Neural cell (in vitro differentiated cells): Measurements from ENCODE around the gene DNER. TPM values are rescaled to one million over a fixed set of nuclear protein-coding genes. Genes with fewer than 3 reads are reported as not detected.

Experiments used
- H2AFZ ChIP-seq: fragments of 200-600, 300-800 bp; sonication (generic), shearing (Covaris generic); 2 replicates; pipeline ENCODE4 v1.6.0; 2014; ENCODE audit warnings: low read depth, mild to moderate bottlenecking, antibody characterized with exemption, low read length, moderate library complexity
- H3F3A ChIP-seq: fragments of 200-600 bp; shearing (Covaris generic); 2 replicates; pipeline ENCODE4 v1.6.1; 2016; ENCODE audit warnings: mild to moderate bottlenecking, moderate library complexity, mixed read lengths, antibody characterized with exemption, low read length; ENCODE audit not compliant: insufficient read depth, poor library complexity, severe bottlenecking
- H3K27ac ChIP-seq: fragments of 200-600, 300-800 bp; sonication (generic), shearing (Covaris generic); 2 replicates; pipeline ENCODE4 v1.5.1; 2014; ENCODE audit warnings: mild to moderate bottlenecking, low read length, moderate library complexity
- H3K27me3 ChIP-seq: fragments of 300-800, 200-600 bp; sonication (generic), shearing (Covaris generic); 2 replicates; pipeline ENCODE4 v1.6.0; 2014; ENCODE audit warnings: mild to moderate bottlenecking, low read depth, low read length, moderate library complexity; ENCODE audit not compliant: insufficient read depth
- H3K36me3 ChIP-seq: fragments of 300-800, 200-600 bp; sonication (generic), shearing (Covaris generic); 2 replicates; pipeline ENCODE4 v1.5.1; 2014; ENCODE audit warnings: mild to moderate bottlenecking, antibody characterized with exemption, low read length, moderate library complexity; ENCODE audit not compliant: insufficient read depth
- H3K4me2 ChIP-seq: fragments of 300-800, 200-600 bp; sonication (generic), shearing (Covaris generic); 2 replicates; pipeline ENCODE4 v1.6.0; 2014; ENCODE audit warnings: mild to moderate bottlenecking, low read length
- H3K4me3 ChIP-seq: fragments of 300-800, 200-600 bp; sonication (generic), shearing (Covaris generic); 2 replicates; pipeline ENCODE4 v1.5.1; 2014; ENCODE audit warnings: mild to moderate bottlenecking, low read length, moderate library complexity
- H3K79me2 ChIP-seq: fragments of 200-600 bp; shearing (Covaris generic); replicated peaks from 2 replicates; pipeline ENCODE4 v1.6.0; 2014; ENCODE audit warnings: mild to moderate bottlenecking, low read length, moderate library complexity; ENCODE audit not compliant: insufficient read depth
- H3K9ac ChIP-seq: fragments of 300-800, 200-600 bp; sonication (generic), shearing (Covaris generic); 2 replicates; pipeline ENCODE4 v1.6.1; 2016; ENCODE audit warnings: mild to moderate bottlenecking, low read length, mixed read lengths
- H3K9me2 ChIP-seq: fragments of 200-600 bp; shearing (Covaris generic); 2 replicates; pipeline ENCODE4 v1.6.1; 2016; ENCODE audit warnings: mild to moderate bottlenecking, low read length, mixed read lengths; ENCODE audit not compliant: insufficient read depth
- H3K9me3 ChIP-seq: fragments of 200-600, 300-800 bp; sonication (generic), shearing (Covaris generic); 2 replicates; pipeline ENCODE4 v1.6.1; 2016; ENCODE audit warnings: mild to moderate bottlenecking, mixed run types, low read length, moderate library complexity, mixed read lengths
- H4K20me1 ChIP-seq: fragments of 200-600 bp; shearing (Covaris generic); 2 replicates; pipeline ENCODE4 v1.6.1; 2016; ENCODE audit warnings: mild to moderate bottlenecking, mixed run types; ENCODE audit not compliant: insufficient read depth
- EP300 ChIP-seq: fragments of 450-650 bp; conservative IDR thresholded peaks from 2 replicates; pipeline ENCODE4 v1.6.1; 2014; ENCODE audit warnings: antibody characterized with exemption, mild to moderate bottlenecking, moderate library complexity; ENCODE audit not compliant: poor library complexity, severe bottlenecking
- EZH2 ChIP-seq: fragments of 200-600, 300-800 bp; shearing (Covaris generic), sonication (generic); IDR thresholded peaks from 2 replicates; pipeline ENCODE4 v1.6.1; 2014; ENCODE audit warnings: antibody characterized with exemption, low read length, borderline replicate concordance, mild to moderate bottlenecking; ENCODE audit not compliant: insufficient read depth, poor library complexity, severe bottlenecking
- MXI1 ChIP-seq: fragments of 450-650 bp; conservative IDR thresholded peaks from 2 replicates; pipeline ENCODE4 v1.6.1; 2014; ENCODE audit warnings: antibody characterized with exemption, mild to moderate bottlenecking; ENCODE audit not compliant: poor library complexity, severe bottlenecking
- POLR2AphosphoS5 ChIP-seq: IDR thresholded peaks from 2 replicates; pipeline ENCODE4 v1.6.1; 2012
- RAD21 ChIP-seq: fragments of 450-650 bp; conservative IDR thresholded peaks from 2 replicates; pipeline ENCODE4 v1.6.1; 2014; ENCODE audit warnings: antibody characterized with exemption, mild to moderate bottlenecking, moderate library complexity
- REST ChIP-seq: IDR thresholded peaks from 2 replicates; pipeline ENCODE4 v1.6.1; 2012; ENCODE audit warnings: borderline replicate concordance
- SMC3 ChIP-seq: fragments of 450-650 bp; conservative IDR thresholded peaks from 2 replicates; pipeline ENCODE4 v1.6.1; 2014; ENCODE audit warnings: antibody characterized with exemption, mild to moderate bottlenecking, moderate library complexity; ENCODE audit not compliant: poor library complexity
- TAF1 ChIP-seq: IDR thresholded peaks from 2 replicates; pipeline ENCODE4 v1.6.1; 2012; ENCODE audit warnings: low read depth
- polyA plus RNA-seq: library from polyadenylated mRNA; depleted of rRNA; stranded (reverse); fragments of >200 nt; gene quantifications from 2 replicates; pipeline ENCODE4 v1.2.3, GENCODE V29; 2014
- TF ChIP-seq, protein P1 (sequence below): fragments of 450-650 bp; IDR thresholded peaks from 2 replicates; pipeline ENCODE4 v1.5.1; 2014; ENCODE audit warnings: antibody characterized with exemption, mild to moderate bottlenecking, moderate library complexity; ENCODE audit not compliant: poor library complexity, severe bottlenecking

The DNER gene
- polyA plus RNA-seq, 1 donor from 2014 or later: 310 TPM

DNA sequence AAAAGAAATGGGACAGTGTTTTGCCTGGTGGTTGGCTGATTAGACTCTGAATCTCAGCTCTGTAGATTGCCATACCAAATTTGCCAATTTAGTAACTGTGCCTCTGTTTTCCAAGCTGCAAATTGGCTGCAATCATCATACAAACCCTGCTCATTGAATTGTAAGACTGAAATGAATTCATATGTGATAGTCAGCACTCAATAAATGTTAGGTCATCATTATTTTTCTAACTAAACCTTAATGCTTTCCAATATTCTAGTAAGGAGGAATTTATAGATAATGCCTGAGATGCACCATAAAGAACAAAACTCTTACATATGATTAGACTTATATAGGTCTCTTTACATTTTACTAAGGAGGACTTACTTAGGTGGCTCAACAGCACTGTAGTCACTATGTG lies 85.3 kb downstream of the DNER start:
- H3K9me3 ChIP-seq: no peaks in the 10 kb centered on the region
- H3K4me2 ChIP-seq: no peak overlapping the region
- H3K9me2 ChIP-seq: no peaks in the 10 kb centered on the region
- no peaks in the 10 kb centered on the region for H3K36me3 ChIP-seq
- no peak overlapping the region for H3K9ac ChIP-seq
- no peak overlapping the region for H2AFZ ChIP-seq
- peaks cover 43% of the 10 kb centered on the region for H3K79me2 ChIP-seq
- H3F3A ChIP-seq: no peaks in the 10 kb centered on the region
- no peaks in the 10 kb centered on the region for H4K20me1 ChIP-seq
- no peak for TF ChIP-seq EZH2
- no peak overlapping the region for H3K27ac ChIP-seq
- H3K27me3 ChIP-seq: no peaks in the 10 kb centered on the region
- no peak overlapping the region for H3K4me3 ChIP-seq

DNA sequence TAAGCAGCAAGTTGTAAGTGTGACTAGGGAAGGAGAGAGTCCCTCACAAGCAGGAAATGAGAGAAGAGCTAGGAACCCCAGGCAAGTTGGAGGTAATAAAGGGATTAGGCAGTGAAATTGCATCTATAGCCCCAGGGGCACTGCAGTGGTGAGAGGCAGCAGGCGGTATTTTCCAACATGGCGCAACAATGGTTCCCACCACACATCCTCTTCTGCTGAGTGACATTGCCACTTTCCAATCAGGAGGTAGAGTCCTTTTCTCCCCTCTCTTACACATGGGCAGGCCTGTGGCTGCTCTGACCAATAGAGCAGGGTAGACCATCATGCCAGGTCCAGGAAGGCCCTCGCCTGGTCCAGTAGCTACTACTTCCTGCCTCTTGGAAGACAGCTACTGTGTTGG lies 86.6 kb downstream of the DNER start:
- no peaks in the 10 kb centered on the region for H3K36me3 ChIP-seq
- no peak overlapping the region for H3K9ac ChIP-seq
- H3F3A ChIP-seq: no peaks in the 10 kb centered on the region
- H3K4me2 ChIP-seq: no peak overlapping the region
- no peaks in the 10 kb centered on the region for H3K9me2 ChIP-seq
- H3K79me2 ChIP-seq: peaks cover 43% of the 10 kb centered on the region
- H3K4me3 ChIP-seq: no peak overlapping the region
- H3K27me3 ChIP-seq: no peaks in the 10 kb centered on the region
- H2AFZ ChIP-seq: no peak overlapping the region
- TF ChIP-seq TAF1 (no peak), RAD21 (no peak), MXI1 (no peak), POLR2AphosphoS5 (no peak), REST (no peak), EZH2 (no peak), SMC3 (no peak), EP300 (no peak)
- TF ChIP-seq, protein P1, sequence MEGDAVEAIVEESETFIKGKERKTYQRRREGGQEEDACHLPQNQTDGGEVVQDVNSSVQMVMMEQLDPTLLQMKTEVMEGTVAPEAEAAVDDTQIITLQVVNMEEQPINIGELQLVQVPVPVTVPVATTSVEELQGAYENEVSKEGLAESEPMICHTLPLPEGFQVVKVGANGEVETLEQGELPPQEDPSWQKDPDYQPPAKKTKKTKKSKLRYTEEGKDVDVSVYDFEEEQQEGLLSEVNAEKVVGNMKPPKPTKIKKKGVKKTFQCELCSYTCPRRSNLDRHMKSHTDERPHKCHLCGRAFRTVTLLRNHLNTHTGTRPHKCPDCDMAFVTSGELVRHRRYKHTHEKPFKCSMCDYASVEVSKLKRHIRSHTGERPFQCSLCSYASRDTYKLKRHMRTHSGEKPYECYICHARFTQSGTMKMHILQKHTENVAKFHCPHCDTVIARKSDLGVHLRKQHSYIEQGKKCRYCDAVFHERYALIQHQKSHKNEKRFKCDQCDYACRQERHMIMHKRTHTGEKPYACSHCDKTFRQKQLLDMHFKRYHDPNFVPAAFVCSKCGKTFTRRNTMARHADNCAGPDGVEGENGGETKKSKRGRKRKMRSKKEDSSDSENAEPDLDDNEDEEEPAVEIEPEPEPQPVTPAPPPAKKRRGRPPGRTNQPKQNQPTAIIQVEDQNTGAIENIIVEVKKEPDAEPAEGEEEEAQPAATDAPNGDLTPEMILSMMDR: no peak
- no peaks in the 10 kb centered on the region for H4K20me1 ChIP-seq
- no peak overlapping the region for H3K27ac ChIP-seq
- H3K9me3 ChIP-seq: no peaks in the 10 kb centered on the region
